GM23248 (cell line): ENCODE measurements around the gene GPHN. TPM values are rescaled to one million over a fixed set of nuclear protein-coding genes. Genes with fewer than 3 reads are reported as not detected.
"Not testable (repeated sequence)": the region's sequence is repeated elsewhere in the genome, so short reads cannot be mapped to it uniquely, and the experiment has no call there.

Experiments used
- DNase-seq: peaks from one replicate; pipeline ENCODE4 v3.0.0-alpha.2; 2015
- H2AFZ ChIP-seq: fragments of 200-600 bp; sonication (generic); 2 replicates; pipeline ENCODE4 v1.6.1; 2016; ENCODE audit warnings: antibody characterized with exemption
- H3F3A ChIP-seq: fragments of 200-600 bp; sonication (generic); 2 replicates; pipeline ENCODE4 v1.6.1; 2016; ENCODE audit warnings: mild to moderate bottlenecking, antibody characterized with exemption, mixed run types; ENCODE audit not compliant: insufficient read depth
- H3K27ac ChIP-seq: fragments of 200-600 bp; sonication (generic); 2 replicates; pipeline ENCODE4 v1.5.1; 2016; ENCODE audit warnings: mild to moderate bottlenecking
- H3K27me3 ChIP-seq: fragments of 200-600 bp; sonication (generic); replicated peaks from 2 replicates; pipeline ENCODE4 v1.6.1; 2016; ENCODE audit warnings: mild to moderate bottlenecking; ENCODE audit not compliant: insufficient read depth
- H3K36me3 ChIP-seq: fragments of 200-600 bp; sonication (generic); 2 replicates; pipeline ENCODE4 v1.6.1; 2016; ENCODE audit warnings: low read depth, mild to moderate bottlenecking
- H3K4me1 ChIP-seq: fragments of 200-600 bp; sonication (generic); 2 replicates; pipeline ENCODE4 v1.6.1; 2016; ENCODE audit warnings: mild to moderate bottlenecking; ENCODE audit not compliant: insufficient read depth
- H3K4me2 ChIP-seq: fragments of 200-600 bp; sonication (generic); one replicate; pipeline ENCODE4 v1.6.1; 2016; ENCODE audit warnings: mild to moderate bottlenecking; ENCODE audit not compliant: unreplicated experiment
- H3K4me3 ChIP-seq: fragments of 200-600 bp; sonication (generic); 2 replicates; pipeline ENCODE4 v1.5.1; 2016; ENCODE audit warnings: mild to moderate bottlenecking
- H3K79me2 ChIP-seq: fragments of 200-600 bp; sonication (generic); 2 replicates; pipeline ENCODE4 v1.6.1; 2016; ENCODE audit warnings: mild to moderate bottlenecking; ENCODE audit not compliant: insufficient read depth
- H3K9ac ChIP-seq: fragments of 200-600 bp; sonication (generic); 2 replicates; pipeline ENCODE4 v1.6.1; 2016; ENCODE audit warnings: mild to moderate bottlenecking
- H3K9me2 ChIP-seq: fragments of 200-600 bp; sonication (generic); 2 replicates; pipeline ENCODE4 v1.6.1; 2016; ENCODE audit warnings: mixed run types, mild to moderate bottlenecking, moderate library complexity; ENCODE audit not compliant: insufficient read depth
- H3K9me3 ChIP-seq: fragments of 200-600 bp; sonication (generic); one replicate; pipeline ENCODE4 v1.6.1; 2017; ENCODE audit warnings: low read depth
- H4K20me1 ChIP-seq: fragments of 200-600 bp; sonication (generic); 2 replicates; pipeline ENCODE4 v1.6.0; 2016; ENCODE audit not compliant: insufficient read depth
- EZH2 ChIP-seq: fragments of 200-600 bp; sonication (generic); IDR thresholded peaks from 2 replicates; pipeline ENCODE4 v1.6.1; 2018; ENCODE audit warnings: antibody characterized with exemption, mild to moderate bottlenecking; ENCODE audit not compliant: insufficient read depth, poor library complexity, severe bottlenecking
- EZH2phosphoT487 ChIP-seq: fragments of 200-600 bp; sonication (generic); IDR thresholded peaks from 2 replicates; pipeline ENCODE4 v1.6.1; 2018; ENCODE audit warnings: antibody characterized with exemption, moderate library complexity, mild to moderate bottlenecking, low read depth; ENCODE audit not compliant: insufficient read depth
- WGBS, 2 experiments: methylation state at CpG; one replicate each; pipeline ENCODE4 v1.1.6; 2015 to 2017; ENCODE audit warnings: low lambda C conversion rate in 2 of 2, low coverage in 1 of 2; ENCODE audit errors: missing lambda C conversion rate in 2 of 2; 5-methylcytosine and 5-hydroxymethylcytosine counted together
- in situ Hi-C: fragments of 300-500 bp; cut with MboI; formaldehyde crosslinking; loops from 2 replicates; pipeline ENCODE4 v1.15.0; 2020
- polyA plus RNA-seq: library from polyadenylated mRNA; unstranded; fragments of >200 nt; fragmentation: Nextera tagmentation; extraction: Ambion mirVana; gene quantifications from 2 replicates; pipeline ENCODE4 v1.2.1, GENCODE V29; 2016
- total RNA-seq: library from RNA; depleted of rRNA; stranded (reverse); fragments of >200 nt; shearing (Covaris generic); gene quantifications from 2 replicates; pipeline ENCODE4 v1.2.3, GENCODE V29; 2014

GPHN gene
- total and polyA plus RNA-seq, 2 experiments from 2014 or later = 7.6 to 9.3 TPM

- Histone ChIP-seq H3K4me3 (no peak overlapping the region), H3K4me2 (no peak overlapping the region), H3K9ac (no peak overlapping the region), H3K36me3 (no peaks in the 10 kb centered on the region), H3F3A (no peaks in the 10 kb centered on the region), H3K27ac (no peak overlapping the region), H4K20me1 (no peaks in the 10 kb centered on the region), H3K4me1 (peaks cover 14% of the 10 kb centered on the region; the same call in 1 of the 2 replicates), H3K9me2 (no peaks in the 10 kb centered on the region), H3K79me2 (no peaks in the 10 kb centered on the region), H3K9me3 (no peaks in the 10 kb centered on the region), H3K27me3 (no peaks in the 10 kb centered on the region), H2AFZ (no peak overlapping the region)
- no peak for DNase-seq
- no peak for TF ChIP-seq EZH2
- no peak for TF ChIP-seq EZH2phosphoT487
- in situ Hi-C loops = no loop called here
- 96 to 98% methylated on average over 5 of the region's 5 CpGs for WGBS, 2 experiments
Observed at GRCh38 chr14:66827182-66827581, 319.2 kb downstream of the GPHN start.

- Histone ChIP-seq H3K27me3 (no peaks in the 10 kb centered on the region), H3K4me1 (peaks cover 14% of the 10 kb centered on the region; the same call in 1 of the 2 replicates), H3K9ac (no peak overlapping the region), H4K20me1 (no peaks in the 10 kb centered on the region), H3K4me2 (no peak overlapping the region), H3K79me2 (no peaks in the 10 kb centered on the region), H3K9me2 (no peaks in the 10 kb centered on the region), H3K9me3 (no peaks in the 10 kb centered on the region), H3K36me3 (no peaks in the 10 kb centered on the region), H2AFZ (no peak overlapping the region), H3F3A (no peaks in the 10 kb centered on the region), H3K27ac (no peak overlapping the region), H3K4me3 (no peak overlapping the region)
- in situ Hi-C loops = no loop called here
- WGBS, 2 experiments = 61 to 70% methylated on average over 1 of the region's 1 CpG
- DNase-seq = no peak
- no peak for TF ChIP-seq EZH2
- TF ChIP-seq EZH2phosphoT487 = no peak
Observed at GRCh38 chr14:66831173-66831572, 323.2 kb downstream of the GPHN start.

GRCh38 chr14:66833816-66834215, 325.9 kb downstream of the GPHN start:
- H3F3A ChIP-seq = no peaks in the 10 kb centered on the region
- H3K9me3 ChIP-seq = no peaks in the 10 kb centered on the region
- no peak for DNase-seq
- TF ChIP-seq EZH2 (no peak), EZH2phosphoT487 (no peak)
- H3K27me3 ChIP-seq = no peaks in the 10 kb centered on the region
- H3K9ac ChIP-seq = no peak overlapping the region
- no peak overlapping the region for H3K4me2 ChIP-seq
- no peak overlapping the region for H3K27ac ChIP-seq
- peaks cover 14% of the 10 kb centered on the region; the same call in 1 of the 2 replicates for H3K4me1 ChIP-seq
- H3K9me2 ChIP-seq = no peaks in the 10 kb centered on the region
- H3K4me3 ChIP-seq = no peak overlapping the region
- no peaks in the 10 kb centered on the region for H3K79me2 ChIP-seq
- in situ Hi-C loops = no loop called here
- H3K36me3 ChIP-seq = no peaks in the 10 kb centered on the region
- WGBS, 2 experiments = 86 to 89% methylated on average over 2 of the region's 2 CpGs
- H2AFZ ChIP-seq = no peak overlapping the region
- no peaks in the 10 kb centered on the region for H4K20me1 ChIP-seq

GRCh38 chr14:66837436-66837835, 329.5 kb downstream of the GPHN start:
- H3K4me1 ChIP-seq, H3K9ac ChIP-seq, H3K9me2 ChIP-seq, H3K4me3 ChIP-seq, in situ Hi-C loops, H3K27ac ChIP-seq, H3K4me2 ChIP-seq, H3K79me2 ChIP-seq, H3K27me3 ChIP-seq, H2AFZ ChIP-seq, DNase-seq, H3K9me3 ChIP-seq, H3K36me3 ChIP-seq, H4K20me1 ChIP-seq, H3F3A ChIP-seq: not testable (repeated sequence)
- 85% methylated on average over 2 of the region's 2 CpGs; no CpG with 5 or more reads in 1 of the 2 experiments for WGBS, 2 experiments

GRCh38 chr14:66842911-66843512, 335.1 kb downstream of the GPHN start:
- no peak for TF ChIP-seq EZH2
- no peak for TF ChIP-seq EZH2phosphoT487
- no peaks in the 10 kb centered on the region for H4K20me1 ChIP-seq

More at GRCh38 chr14:66842911-66843512, 335.1 kb downstream of the GPHN start:
- Histone ChIP-seq H3K9ac (no peak overlapping the region), H3K27me3 (no peaks in the 10 kb centered on the region), H3K27ac (no peak overlapping the region), H3K4me2 (no peak overlapping the region), H3F3A (no peaks in the 10 kb centered on the region), H2AFZ (no peak overlapping the region), H3K4me3 (no peak overlapping the region), H3K36me3 (no peaks in the 10 kb centered on the region), H3K9me3 (no peaks in the 10 kb centered on the region), H3K9me2 (no peaks in the 10 kb centered on the region), H3K4me1 (no peaks in the 10 kb centered on the region), H3K79me2 (no peaks in the 10 kb centered on the region)
- in situ Hi-C loops = no loop called here
- 85 to 91% methylated on average over 1 of the region's 1 CpG for WGBS, 2 experiments
- DNase-seq = no peak
